K562 (cell line): ENCODE results near the gene DALRD3. TPM values are rescaled to one million over a fixed set of nuclear protein-coding genes. Genes with fewer than 3 reads are reported as not detected.

ENCODE experiments used
- AFF1 ChIP-seq, 2 experiments: fragments of 450-650 bp; IDR thresholded peaks; 2 replicates each; pipeline ENCODE4 v1.6.1; 2018; ENCODE audit warnings: mild to moderate bottlenecking in 2 of 2, low read depth in 1 of 2; ENCODE audit not compliant: partially characterized antibody in 2 of 2
- AFF4 ChIP-seq: sonication (generic); formaldehyde crosslinking; IDR thresholded peaks from 2 replicates; pipeline ENCODE4 v1.8.0; 2023; ENCODE audit warnings: mild to moderate bottlenecking, missing genetic modification reagents
- ARNT ChIP-seq, 2 experiments: fragments of 450-650 bp; IDR thresholded peaks; 2 replicates each; pipeline ENCODE4 v1.6.1; 2016; ENCODE audit warnings: mild to moderate bottlenecking in 1 of 2
- CBFB ChIP-seq: sonication (generic); formaldehyde crosslinking; IDR thresholded peaks from 2 replicates; pipeline ENCODE4 v1.4.0; 2020; ENCODE audit warnings: mild to moderate bottlenecking, missing genetic modification reagents
- CHAMP1 ChIP-seq: fragments of 450-650 bp; IDR thresholded peaks from 2 replicates; pipeline ENCODE4 v1.6.1; 2016; ENCODE audit warnings: mild to moderate bottlenecking
- DACH1 ChIP-seq: fragments of 450-650 bp; IDR thresholded peaks from 2 replicates; pipeline ENCODE4 v1.6.1; 2018; ENCODE audit not compliant: partially characterized antibody
- E2F3 ChIP-seq: fragments of 250-450 bp; sonication (Bioruptor Pico); IDR thresholded peaks from 2 replicates; pipeline ENCODE4 v1.4.0; 2020; ENCODE audit warnings: mild to moderate bottlenecking
- EHMT2 ChIP-seq: fragments of 450-650 bp; IDR thresholded peaks from 2 replicates; pipeline ENCODE4 v1.6.1; 2018; ENCODE audit warnings: antibody characterized with exemption
- KLF16 ChIP-seq: IDR thresholded peaks from 2 replicates; pipeline ENCODE4 v1.6.1; 2016; ENCODE audit warnings: antibody characterized with exemption
- LARP7 ChIP-seq: fragments of 450-650 bp; IDR thresholded peaks from 2 replicates; pipeline ENCODE4 v1.6.1; 2016
- PRDM10 ChIP-seq: fragments of 450-650 bp; IDR thresholded peaks from 2 replicates; pipeline ENCODE4 v1.6.1; 2018; ENCODE audit not compliant: partially characterized antibody
- SIRT6 ChIP-seq: IDR thresholded peaks from one replicate; pipeline ENCODE4 v1.6.1; 2012; ENCODE audit warnings: low read depth, mild to moderate bottlenecking, control low read depth, inconsistent platforms, low read length, moderate library complexity
- ZC3H8 ChIP-seq: fragments of 450-650 bp; IDR thresholded peaks from 2 replicates; pipeline ENCODE4 v1.6.1; 2017
- ZNF143 ChIP-seq: sonication (generic); formaldehyde crosslinking; IDR thresholded peaks from 2 replicates; pipeline ENCODE4 v1.9.0; 2022; ENCODE audit warnings: mild to moderate bottlenecking, missing genetic modification reagents
- ZNF212 ChIP-seq: fragments of 450-650 bp; formaldehyde crosslinking; IDR thresholded peaks from 2 replicates; pipeline ENCODE4 v1.4.0; 2020; ENCODE audit warnings: mild to moderate bottlenecking
- polyA plus RNA-seq, 8 experiments: library from polyadenylated mRNA; depleted of rRNA in 4 of 8; stranded (reverse) in 5 of 8; unstranded in 3 of 8; fragments of >200 nt; fragmentation: Nextera tagmentation in 2 of 8; fragmentation: Illumina TruSeq in 1 of 8; extraction: Ambion mirVana in 2 of 8; extraction: Trizol in 1 of 8; gene quantifications; 2 replicates each; pipeline versions ENCODE4 v1.2.1 to v1.2.3, GENCODE V29; 2011 to 2014; ENCODE audit warnings: inconsistent platforms in 1 of 8, missing spikeins in 1 of 8
- total RNA-seq, 7 experiments: library from RNA; depleted of rRNA in 6 of 7; stranded (reverse); fragments of >200 nt in 6 of 7; fragmentation: Illumina TruSeq in 2 of 7; extraction: Trizol in 2 of 7; gene quantifications; 2 replicates each; pipeline versions ENCODE4 v1.2.1 to v1.2.3, GENCODE V29; 2011 to 2021; ENCODE audit warnings: low replicate concordance in 1 of 7

The DALRD3 gene
- total and polyA plus RNA-seq, 9 of the 15 experiments (the other 6 are each of a cell fraction or from before 2014, with no cell fraction given): 6.6 to 31.3 (median 14.4) TPM

- TF ChIP-seq AFF4 (no peak), SIRT6 (no peak), KLF16 (no peak), LARP7 (no peak), ZNF143 (no peak), CBFB (CRISPR knock-in tag) (no peak), AFF1 (IDR thresholded peaks at IDR 0.05; ENCODE audit: low read depth in 1 of 2, partially characterized antibody in 2 of 2) (no peak), E2F3 (no peak), EHMT2 (no peak), ZC3H8 (no peak), DACH1 (no peak), ARNT (IDR thresholded peaks at IDR 0.05) (no peak), PRDM10 (no peak), ZNF212 (no peak), CHAMP1 (no peak)
Observed at GRCh38 chr3:49017971-49018706, at the start of gene DALRD3 (continued).
